LNCAP (cell line): Measurements from ENCODE around the gene TMCC1.

Experiments
- CTCF ChIP-seq: fragments of 450-650 bp; IDR thresholded peaks from 2 replicates; pipeline ENCODE4 v1.5.1; 2017; ENCODE audit warnings: mild to moderate bottlenecking

TMCC1 gene

GRCh38 chr3:129603991-129604749 is 289.3 kb downstream of the TMCC1 start:
- no peak for TF ChIP-seq CTCF

GRCh38 chr3:129603561-129603942 is 290.0 kb downstream of the TMCC1 start:
- no peak for TF ChIP-seq CTCF

- TF ChIP-seq CTCF = no peak
Measured at GRCh38 chr3:129602730-129603560, 290.6 kb downstream of the TMCC1 start.

GRCh38 chr3:129602309-129602708 is 291.2 kb downstream of the TMCC1 start:
- no peak for TF ChIP-seq CTCF

GRCh38 chr3:129601713-129602112 is 291.8 kb downstream of the TMCC1 start:
- TF ChIP-seq CTCF = no peak

- TF ChIP-seq CTCF = no peak
Measured at GRCh38 chr3:129600348-129600747, 293.2 kb downstream of the TMCC1 start.

GRCh38 chr3:129599607-129600006 is 293.9 kb downstream of the TMCC1 start:
- TF ChIP-seq CTCF = no peak
